GM12865 (cell line): ENCODE results near the gene RALB.

Experiments used
- DNase-seq: peaks from one replicate; pipeline ENCODE4 v3.0.0; 2010; ENCODE audit warnings: low read depth
- H3K4me3 ChIP-seq: 2 replicates; pipeline ENCODE4 v1.5.1; 2011; ENCODE audit warnings: mild to moderate bottlenecking, low read depth, low read length, control low read depth
- TF ChIP-seq, protein P1 (sequence below): IDR thresholded peaks from 2 replicates; pipeline ENCODE4 v1.5.1; 2011; ENCODE audit warnings: low read length, control low read depth, low read depth, inconsistent platforms; ENCODE audit not compliant: insufficient read depth; ENCODE audit errors: missing control alignments

Gene RALB

DNA sequence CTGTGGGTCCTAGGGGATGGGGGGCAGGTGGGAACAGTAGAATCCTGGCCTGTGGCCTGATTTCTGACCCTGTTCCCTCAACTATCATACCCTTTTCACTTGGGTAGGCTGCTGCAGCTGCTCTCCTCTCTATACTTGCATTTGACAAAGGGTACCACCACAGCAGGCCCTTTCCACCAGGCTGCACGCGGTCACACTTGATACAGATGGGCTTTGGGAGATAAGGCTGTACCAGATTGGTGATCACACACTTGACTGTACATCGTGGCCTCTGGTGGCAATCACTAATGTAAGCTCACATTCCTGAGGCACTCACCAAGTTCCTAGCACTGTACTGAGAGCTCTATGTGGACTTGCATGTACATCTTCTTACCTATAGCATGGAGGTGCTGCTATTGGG lies 1.6 kb upstream of the RALB start:
- TF ChIP-seq, protein P1, sequence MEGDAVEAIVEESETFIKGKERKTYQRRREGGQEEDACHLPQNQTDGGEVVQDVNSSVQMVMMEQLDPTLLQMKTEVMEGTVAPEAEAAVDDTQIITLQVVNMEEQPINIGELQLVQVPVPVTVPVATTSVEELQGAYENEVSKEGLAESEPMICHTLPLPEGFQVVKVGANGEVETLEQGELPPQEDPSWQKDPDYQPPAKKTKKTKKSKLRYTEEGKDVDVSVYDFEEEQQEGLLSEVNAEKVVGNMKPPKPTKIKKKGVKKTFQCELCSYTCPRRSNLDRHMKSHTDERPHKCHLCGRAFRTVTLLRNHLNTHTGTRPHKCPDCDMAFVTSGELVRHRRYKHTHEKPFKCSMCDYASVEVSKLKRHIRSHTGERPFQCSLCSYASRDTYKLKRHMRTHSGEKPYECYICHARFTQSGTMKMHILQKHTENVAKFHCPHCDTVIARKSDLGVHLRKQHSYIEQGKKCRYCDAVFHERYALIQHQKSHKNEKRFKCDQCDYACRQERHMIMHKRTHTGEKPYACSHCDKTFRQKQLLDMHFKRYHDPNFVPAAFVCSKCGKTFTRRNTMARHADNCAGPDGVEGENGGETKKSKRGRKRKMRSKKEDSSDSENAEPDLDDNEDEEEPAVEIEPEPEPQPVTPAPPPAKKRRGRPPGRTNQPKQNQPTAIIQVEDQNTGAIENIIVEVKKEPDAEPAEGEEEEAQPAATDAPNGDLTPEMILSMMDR: no peak
- no peak for DNase-seq
- no peak overlapping the region for H3K4me3 ChIP-seq

DNA sequence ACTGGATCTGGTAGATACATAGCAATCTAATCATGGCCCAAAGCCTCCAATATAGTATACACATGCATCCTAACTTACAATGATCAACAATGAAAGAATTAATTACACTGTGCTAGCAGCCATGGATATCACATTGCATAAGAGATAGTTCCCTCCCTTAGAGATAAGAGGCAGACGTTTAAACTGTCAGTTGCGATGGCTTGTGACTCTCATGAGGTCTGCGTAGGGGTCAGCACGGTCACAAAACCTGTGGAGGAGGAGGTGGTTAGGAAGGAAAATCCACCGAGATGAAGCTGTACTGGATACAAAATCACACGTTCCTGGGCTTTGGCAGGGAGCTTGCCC lies 800 bp upstream of the RALB start:
- TF ChIP-seq, protein P1: no peak
- DNase-seq: no peak
- H3K4me3 ChIP-seq: peak overlapping the region; percentile 91

DNA sequence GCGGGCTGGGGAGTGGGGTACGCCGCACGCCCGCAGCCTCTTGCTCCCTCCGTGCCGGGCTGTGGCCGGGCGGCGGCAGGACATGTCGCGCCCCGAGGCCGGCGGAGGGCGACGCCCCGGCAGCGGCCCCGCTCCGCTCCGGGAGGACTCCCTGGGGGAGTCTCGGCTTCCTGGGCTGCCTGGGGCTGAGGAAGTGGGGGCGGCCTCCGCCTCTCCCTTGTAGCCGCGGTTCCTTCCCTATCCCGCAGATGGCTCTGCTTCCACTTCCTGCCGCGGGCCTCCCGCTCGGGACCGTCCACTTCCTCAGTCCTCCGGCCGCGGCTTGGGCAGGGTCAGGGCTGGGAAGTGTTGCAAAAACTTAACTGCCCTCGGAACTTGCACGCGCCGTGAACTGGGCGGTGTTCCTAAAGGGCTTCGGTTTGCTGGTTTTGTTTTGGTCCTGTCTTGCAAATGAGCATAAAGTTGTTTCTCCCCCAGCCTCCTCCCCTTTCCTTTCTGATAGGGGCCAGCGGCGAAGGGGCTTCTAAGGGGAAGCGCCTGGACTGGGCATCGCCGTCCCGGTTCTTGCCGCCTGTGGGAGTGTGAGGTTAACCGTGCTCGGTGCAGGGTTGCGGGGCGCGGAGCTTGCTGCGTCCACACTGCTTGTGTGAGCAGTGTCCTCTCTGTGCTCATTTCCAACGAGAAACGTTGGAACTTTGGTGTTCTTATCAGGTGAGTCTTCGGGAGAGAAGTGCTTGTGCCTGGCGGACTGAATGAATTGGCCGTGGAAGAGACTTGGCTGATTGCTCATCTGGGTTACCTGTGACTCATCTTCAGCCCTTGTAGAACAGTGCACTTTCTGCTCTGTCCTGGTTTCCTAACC lies 600 bp downstream of the RALB start:
- TF ChIP-seq, protein P1: peak; percentile 20
- peak; percentile 64 for DNase-seq
- peak overlapping the region; percentile 91 for H3K4me3 ChIP-seq

DNA sequence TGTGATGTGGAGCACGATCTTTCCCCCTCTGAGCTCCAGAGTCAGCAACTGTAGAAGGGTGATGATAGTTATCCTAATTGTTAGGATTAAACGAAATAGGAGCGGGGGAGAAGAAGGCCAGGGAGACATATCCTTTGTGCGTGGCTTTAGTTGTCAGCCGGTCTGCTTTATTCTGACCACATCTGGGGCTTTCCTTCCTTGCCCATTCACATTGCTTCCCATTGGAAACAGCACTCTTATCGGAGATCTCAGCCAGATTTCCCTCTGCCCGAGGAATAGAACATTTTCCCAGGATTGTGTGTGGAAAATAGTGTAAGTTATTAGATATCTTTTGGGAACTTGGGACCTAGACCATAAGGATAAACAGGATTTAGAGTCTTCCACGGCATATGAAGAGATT lies 1.5 kb downstream of the RALB start:
- H3K4me3 ChIP-seq: peak overlapping the region; percentile 91
- DNase-seq: no peak
- TF ChIP-seq, protein P1: no peak

DNA sequence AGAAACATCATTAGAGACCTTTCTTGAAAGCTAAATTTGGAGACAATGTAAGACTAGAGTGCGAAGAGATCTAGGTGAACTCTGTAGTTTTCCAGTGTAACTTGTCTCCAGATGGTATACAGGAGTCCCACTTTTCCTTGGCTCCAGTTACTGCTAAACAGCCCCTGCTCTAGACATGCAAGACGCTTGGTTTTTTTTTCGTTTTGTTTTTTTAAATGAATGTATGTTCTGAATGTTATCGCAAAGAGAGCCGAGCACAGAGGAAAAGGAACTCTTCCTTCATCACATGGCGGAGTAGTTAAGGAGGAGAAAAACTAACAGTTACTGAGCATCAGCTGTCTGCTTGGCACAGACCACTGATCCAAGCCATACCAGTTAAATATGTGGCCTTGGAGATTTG lies 2.4 kb downstream of the RALB start:
- no peak overlapping the region for H3K4me3 ChIP-seq
- TF ChIP-seq, protein P1: no peak
- no peak for DNase-seq

DNA sequence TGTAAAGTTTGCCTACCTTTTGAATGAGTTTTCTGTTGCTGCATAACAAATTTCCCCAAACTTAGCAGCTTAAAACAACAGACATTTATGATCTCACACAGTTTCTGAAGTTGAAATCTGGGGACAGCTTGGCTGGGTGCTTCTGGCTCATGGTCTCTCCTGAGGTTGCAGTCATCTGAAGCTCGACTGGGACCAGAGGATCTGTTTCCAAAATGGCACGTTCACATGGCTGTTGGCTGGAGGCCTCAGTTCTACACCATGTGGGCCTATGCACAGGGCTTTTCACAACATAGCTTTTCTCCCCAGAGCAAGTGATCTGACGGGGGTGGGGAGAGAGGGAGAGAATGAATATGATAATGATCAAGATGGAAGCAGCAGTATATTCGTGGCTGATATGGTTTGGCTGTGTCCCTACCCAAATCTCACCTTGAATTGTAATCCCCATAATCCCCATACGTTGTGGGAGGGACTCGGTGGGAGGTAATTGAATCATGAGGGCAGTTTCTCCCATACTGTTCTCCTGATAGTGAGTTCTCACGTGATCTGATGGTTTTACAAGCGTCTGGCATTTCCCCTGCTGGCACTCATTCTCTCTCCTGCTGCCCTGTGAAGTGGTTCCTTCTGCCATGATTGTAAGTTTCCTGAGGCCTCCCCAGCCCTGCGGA lies 3.5 kb downstream of the RALB start:
- no peak overlapping the region for H3K4me3 ChIP-seq
- DNase-seq: no peak
- TF ChIP-seq, protein P1: no peak

DNA sequence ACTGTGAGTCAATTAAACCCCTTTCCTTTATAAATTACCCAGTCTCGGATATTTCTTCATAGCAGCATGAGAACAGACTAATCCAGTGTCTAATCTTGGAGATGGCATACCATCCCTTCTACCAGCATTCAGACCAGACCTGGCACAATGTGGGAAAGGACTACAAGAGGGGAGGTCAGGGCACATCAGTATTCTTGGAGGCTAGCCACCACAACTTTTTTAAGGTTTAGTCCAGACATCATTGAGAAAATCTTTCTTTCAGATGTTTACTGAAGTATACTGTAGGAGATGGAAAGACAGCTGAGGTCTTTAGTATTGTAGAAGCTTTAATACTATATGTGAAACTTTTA lies 4.0 kb downstream of the RALB start:
- no peak overlapping the region for H3K4me3 ChIP-seq
- TF ChIP-seq, protein P1: no peak
- no peak for DNase-seq
